HG02763 (cell line): ENCODE measurements around the gene CLDND2.

Experiments
- ATAC-seq: cut with Tn5 transposase; IDR thresholded peaks from one replicate; pipeline ENCODE4 v1.9.1; 2021; ENCODE audit warnings: mild to moderate bottlenecking, moderate library complexity; ENCODE audit not compliant: unreplicated experiment

CLDND2 gene

DNA sequence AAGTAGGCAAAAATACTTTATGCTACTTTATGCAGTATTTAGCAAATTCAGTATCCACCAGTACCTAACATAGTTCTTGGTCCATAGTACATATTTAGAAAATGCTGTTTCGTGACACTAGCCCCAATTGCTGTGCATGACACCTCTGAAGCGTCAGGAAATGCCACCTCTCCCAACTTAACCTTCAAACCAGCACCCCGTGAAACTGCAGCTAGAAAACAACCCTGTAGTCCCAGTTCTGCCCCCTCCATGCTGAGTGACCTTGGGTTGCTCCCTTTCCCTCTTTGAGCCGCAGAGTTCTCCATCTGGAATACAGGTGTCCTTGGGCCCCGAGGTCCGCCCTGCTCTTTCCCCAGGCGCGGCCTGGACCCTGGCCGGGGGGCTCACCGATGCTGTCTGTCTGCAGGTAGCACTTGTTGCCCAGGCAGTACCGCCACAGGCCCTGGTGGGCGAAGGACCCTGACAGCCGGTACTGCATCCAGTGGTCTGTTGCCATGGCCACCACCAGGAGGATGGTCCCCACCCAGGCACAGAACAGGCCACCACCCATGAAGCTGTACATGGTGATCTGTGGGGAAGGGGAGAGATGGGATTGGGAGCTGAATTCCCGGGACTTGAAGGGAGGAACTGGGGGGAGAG is 18.2 kb upstream of the CLDND2 start:
- no peak for ATAC-seq

DNA sequence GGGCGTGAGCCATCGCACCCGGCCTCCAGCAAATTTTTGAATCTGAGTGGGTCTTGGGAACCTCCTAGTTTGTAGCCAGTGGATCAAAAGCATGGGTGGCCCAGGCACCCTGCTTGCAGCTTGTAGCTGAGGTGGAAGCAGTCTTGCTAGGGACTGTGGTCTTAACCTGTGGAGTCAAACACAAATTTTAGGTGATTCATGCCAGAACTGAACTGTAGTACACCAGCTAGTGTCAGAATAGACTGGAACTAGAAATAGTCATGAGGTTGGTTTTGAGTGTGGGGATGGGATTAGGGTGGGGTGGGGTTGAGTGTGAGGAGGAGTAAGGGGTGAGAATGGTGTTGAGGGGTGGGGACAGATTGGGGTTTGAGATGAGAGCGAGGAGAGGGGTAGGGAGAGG is 13.2 kb upstream of the CLDND2 start:
- no peak for ATAC-seq

DNA sequence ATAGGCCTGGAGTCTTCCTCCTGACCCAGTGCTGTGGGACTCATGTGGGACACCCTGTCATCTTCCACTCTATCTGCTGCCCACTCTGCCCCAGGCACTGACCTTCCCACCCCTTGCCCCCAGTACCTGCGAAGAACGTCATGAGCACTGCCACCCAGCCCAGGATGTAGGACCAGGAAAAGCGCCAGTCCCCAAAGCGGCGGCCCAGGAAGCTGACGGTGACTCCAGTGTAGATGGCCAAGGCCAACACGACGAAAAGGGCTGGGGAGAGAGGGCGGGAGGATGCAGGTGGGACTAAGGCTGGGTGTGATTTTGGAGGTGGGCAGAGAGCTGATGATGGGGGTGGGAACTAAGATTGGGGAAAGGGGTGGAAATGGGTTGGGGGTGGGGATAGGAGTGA is 11.6 kb upstream of the CLDND2 start:
- no peak for ATAC-seq

DNA sequence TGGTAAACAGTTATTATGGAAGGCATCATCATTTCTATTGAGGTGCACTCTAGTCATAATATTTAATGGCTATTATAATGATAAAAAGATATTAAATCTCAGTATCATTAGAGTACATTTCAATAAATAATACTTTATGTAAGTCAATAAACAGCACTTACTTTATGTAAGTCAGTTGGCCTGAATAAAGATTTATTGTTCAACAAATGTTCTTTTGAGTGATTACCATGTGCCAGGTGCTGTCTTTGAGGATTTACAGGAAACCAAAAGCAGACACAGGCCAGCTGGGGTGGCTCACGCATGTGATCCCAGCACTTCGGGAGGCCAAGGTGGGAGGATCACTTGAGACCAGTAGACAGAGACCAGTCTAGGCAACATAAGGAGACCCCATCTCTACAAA is 8.6 kb upstream of the CLDND2 start:
- no peak for ATAC-seq

DNA sequence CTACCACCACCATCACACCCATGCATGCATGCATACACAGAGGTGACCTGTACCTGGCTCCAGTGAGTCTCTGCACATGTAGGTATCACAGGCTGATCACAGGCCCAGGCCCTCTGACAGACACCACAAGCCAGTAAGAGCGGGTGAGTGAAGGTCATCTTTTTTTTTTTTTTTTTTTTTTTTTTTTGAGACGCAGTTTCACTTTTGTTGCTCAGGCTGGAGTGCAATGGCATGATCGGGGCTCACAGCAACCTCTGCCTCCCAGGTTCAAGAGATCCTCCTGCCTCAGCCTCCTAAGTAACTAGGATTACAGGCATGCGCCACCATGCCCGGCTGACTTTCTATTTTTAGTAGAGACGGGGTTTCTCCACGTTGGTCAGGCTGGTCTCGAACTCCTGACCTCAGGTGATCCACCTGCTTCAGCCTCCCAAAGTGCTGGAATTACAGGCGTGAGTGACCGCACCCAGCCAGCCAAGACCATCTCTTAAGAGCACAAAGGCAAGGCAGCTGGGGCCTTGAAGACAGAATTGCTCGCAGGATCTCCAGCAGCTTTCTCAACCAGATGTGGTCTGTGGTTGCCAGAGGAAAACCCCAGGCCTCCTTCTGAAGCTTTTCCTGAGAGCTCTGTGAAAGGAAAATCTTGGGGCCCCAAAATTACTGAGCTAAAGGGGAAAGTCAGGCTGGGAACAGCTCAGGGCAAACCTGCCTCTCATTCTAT is 6.9 kb upstream of the CLDND2 start:
- ATAC-seq: no peak

DNA sequence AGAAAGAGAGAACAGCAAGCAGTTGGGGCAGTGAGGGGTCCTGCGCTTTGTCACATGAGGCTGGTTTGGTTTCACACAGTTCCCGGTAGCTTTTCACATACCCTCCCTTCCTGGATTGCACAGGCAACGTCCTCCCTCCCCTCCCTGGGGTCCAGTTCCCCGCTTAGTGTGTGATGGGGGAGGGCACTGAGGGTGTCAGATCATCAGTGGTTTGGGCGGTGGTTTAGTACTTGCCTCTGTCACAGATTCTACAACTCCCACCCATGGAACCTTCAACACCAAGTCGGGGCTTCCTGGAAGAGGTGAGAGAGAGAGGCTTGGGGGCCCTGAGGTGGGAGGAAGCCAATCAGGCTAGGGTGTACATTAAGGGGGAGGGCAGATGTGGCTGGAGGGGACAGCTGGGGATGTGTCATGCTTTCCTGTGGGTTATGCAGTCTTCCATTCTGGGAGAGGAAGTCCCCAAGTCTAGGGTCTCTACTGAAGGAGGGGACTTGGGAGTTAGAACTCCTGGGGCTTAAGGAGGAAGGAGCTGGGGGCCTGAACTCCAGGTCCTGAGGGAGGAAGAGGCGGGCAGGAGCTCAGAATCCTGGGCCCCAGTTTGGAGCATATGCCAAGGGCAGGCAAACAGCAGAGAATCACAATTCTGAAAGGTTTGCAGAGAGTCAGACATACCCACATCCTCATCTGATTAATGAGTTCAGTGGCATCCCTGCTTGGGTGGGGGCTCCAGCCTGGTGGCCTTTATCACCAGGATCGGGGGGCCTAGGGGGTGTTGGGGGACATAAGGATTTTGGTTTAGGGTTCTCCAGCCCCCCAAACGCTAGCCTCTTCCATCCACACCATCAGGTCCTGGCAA is 4.1 kb upstream of the CLDND2 start, which contains the start of gene NKG7:
Gene NKG7 (minus strand): TSS at position 6 of the 856 bp plus-strand sequence. CDS start 119 bp downstream, outside the sequence.
- ATAC-seq: no peak

DNA sequence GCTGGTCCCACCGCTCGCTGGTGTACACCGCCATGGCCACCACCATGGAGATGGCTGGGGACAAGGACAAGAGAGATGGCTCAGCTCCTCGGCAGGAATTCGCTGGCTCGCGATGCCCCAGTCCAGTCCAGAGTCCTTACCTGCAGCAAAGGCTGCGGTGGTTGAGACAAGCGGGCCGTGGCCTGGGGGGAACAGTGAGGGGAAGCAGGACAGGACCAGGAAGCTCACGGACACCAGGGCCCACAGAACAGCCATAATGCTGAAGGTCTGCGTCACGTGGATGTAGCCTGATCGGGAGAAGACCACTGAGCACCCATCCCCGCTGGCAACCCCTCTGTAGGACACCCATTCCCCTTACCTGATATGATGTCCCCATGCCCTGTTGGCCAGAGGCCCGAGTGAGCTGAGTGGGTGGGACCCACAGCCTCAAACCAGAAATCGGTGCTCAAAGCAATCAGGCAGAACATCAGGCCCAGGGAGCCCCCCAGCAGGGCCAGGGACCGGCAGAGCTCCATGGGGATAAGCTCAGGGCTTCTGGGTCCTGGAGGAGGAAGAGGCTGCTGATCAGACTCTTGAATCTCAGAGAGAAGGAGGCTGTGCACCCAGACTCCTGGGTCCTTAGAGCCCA is 3.3 kb upstream of the CLDND2 start:
- ATAC-seq: no peak

DNA sequence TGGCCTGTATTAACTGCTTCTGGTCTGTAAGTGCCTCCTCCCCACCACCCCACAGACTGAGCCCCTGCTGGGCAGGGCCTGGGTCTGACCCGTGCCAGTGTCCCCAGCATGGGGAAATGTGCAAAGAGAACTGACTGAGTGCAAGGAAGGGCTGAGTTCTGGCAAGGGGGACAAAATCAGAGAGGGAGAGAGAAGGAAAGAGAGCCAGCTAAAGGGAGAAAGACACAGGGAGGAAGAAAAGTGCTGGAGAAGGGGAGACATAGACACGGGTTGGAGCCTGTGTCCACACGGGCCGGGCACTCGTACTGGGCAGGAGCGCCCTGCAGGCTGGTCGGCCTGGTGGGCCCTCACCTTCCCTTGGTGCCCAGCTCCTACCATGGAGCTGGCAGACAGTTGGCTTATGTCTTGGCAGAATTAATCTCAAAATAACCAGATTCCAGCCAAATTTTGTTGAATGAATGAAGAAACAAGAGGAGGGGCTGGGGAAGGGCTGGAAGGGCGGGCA is 2.4 kb upstream of the CLDND2 start:
- no peak for ATAC-seq

DNA sequence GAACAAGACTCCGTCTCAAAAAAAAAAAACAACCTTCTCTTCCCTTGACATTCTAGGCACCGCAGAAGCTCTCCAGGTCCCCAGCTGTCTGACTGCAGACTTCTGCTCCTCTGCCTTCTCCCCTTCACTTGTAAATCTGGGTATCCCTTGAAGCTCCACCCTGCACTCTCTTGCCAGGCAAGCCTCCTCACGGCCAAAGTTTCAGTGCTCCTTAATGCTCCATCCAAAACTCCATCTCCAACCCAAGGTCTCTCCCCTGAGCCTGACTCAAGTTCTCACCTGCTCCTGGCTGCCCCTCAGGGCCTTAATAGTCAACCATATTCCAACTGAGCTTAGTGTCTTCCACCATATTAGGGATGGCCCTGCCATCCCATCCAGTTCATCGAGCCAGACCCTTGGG is 1.4 kb upstream of the CLDND2 start:
- ATAC-seq: no peak

DNA sequence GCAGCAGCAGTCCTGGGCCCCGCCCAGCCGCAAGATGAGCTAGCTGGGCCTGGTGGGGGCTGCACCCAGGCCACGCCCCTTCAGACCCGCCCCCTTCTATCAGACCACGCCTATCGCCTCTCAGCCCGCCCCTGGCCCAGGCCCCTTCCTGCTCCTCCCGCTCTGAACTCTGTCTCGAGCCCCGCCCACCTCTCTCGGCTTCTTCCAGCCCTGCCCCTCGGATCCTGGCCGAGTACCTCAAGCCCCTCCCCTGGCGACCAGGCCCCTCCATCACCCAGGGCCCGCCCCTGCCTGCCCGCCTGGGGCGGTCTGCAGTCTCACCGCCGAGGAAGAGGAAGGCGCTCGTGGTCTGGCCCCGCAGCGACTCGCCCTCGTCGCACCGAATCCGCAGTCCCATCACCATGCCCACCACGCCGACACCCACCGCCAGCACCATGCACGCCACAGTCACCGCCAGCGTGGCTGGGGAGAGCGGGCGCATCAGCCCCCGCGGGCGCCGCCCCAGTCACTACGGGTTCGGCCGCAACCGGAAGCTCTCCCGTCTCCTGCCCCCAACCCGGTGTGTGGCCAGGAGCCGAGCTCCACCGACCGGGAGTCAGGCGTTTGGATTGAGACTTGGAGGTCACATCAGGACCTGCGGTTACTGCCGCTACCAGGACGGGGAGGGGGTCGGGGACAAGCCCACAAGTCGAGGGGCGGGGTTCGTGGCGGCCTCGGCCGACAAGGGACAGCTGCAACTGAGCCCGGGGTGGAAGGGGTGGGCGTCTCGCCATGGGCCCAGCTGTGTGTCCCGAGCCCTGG is 1.0 kb downstream of the CLDND2 start:
- ATAC-seq: peak; percentile 70

DNA sequence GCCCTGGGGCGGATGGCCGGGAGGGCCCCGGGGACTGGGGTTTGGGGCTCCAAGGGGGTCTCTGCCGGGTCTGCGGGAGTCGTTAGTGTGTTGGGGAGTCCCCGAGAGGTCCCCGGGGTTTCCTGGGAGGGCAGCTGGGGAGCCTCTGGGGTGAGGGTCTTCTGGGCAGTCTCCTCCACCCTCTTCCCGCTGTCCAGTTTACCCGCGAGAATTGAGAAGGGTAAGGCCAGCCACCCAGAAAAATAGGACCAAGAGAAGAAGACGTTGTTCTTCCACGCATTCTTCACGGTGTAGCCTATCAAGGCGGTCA is 1.6 kb downstream of the CLDND2 start:
- ATAC-seq: peak; percentile 4

DNA sequence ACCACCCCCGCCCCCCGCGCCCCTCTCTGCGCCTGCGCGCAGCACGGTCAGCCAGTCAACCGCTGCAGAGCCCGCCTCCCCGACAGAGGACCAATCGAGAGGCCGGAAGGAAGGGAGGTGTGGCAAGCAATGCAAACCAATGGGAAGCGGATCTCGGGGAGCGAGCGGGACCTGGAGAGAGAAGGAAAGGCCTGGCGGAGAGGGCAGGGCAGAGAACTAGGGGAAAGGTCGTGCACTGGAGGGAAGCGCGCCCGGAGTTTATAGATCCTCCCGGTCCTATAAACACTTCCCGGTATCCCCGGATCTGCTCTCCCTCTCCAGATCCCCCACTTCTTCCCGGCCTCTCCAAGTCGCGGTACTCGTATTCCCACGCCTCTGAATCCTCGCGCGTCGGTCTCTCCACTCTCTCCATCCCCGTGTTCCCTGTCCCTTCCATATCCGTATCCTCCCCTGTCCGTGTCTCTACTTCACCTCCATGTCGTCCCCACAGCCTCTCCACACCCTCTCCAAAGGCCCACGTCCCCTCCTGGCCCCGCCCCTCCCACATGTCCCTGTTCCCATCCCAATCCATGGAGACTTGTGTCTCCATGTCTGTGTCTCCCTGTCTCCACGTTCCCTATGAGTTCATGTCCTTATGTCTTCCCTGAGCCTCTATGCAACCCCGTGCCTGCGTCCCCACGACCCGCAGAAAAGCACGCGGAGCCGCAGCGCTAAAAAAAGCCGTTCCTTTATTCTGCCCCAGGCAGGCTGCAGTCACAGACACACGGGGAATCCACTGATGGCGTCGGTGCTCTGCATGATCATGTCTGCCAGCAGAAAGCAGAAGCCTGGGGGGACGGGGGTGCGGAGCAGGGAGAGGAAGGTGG is 2.2 kb downstream of the CLDND2 start:
- ATAC-seq: peak; percentile 58

DNA sequence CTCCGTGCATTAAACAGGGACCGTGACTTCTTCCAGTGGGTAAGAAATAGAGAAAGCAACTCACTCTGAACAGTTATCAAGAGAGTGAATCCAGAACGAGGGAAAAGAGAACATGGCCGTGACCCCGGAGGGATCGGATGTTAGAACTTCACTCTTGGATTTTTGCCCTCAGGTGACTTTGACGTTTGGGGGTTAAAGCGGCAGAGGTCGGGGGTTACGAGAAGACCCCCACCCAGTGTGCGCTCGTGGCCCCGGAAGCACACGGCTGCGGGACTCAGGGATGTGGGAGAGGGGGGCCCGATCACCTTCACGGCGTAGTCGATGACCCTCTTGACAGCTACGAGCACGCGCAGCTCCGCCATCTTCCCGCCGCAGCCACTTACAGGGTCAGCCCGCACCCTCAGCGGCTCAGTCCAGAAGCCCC is 2.8 kb downstream of the CLDND2 start, which contains the start of gene ETFB:
Gene ETFB (minus strand): TSS at position 424 of the 424 bp plus-strand sequence. CDS start 62 bp downstream, at position 362.
- no peak for ATAC-seq

DNA sequence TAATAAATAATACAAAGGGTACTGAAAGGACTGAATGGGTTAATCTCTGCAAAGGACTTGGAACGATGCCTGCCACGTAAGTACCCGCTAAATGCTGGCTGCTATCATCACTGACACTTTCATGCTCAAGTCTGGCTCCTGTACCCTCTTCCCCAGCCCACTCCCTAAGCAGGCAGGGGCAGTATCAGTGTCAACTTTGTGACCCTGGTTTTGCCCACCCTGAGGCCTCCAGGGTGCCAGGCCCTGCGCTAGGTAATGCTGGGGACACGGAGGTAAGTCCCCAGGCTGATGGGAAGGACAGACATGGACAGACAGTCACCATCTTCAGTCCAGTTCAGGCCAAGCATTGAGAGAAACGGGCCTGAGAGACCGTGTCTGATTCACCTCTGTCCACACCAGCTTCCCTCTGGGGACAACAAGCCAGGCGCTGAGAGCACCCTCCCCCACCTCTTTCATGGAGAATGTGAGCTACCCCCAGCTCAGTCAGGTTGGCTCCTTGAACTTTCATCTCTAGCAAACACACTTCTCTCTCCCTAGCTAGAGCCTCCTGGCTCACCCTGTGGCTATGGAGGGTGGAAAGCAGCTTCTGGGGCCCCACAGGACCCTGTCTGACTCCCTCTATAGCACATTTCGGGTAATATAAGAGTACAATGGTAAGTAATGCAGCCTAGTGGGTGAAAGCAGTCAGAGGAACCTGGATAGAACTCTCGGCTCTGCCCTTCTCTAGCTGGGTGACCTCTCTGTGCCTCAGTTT is 3.4 kb downstream of the CLDND2 start:
- ATAC-seq: no peak

DNA sequence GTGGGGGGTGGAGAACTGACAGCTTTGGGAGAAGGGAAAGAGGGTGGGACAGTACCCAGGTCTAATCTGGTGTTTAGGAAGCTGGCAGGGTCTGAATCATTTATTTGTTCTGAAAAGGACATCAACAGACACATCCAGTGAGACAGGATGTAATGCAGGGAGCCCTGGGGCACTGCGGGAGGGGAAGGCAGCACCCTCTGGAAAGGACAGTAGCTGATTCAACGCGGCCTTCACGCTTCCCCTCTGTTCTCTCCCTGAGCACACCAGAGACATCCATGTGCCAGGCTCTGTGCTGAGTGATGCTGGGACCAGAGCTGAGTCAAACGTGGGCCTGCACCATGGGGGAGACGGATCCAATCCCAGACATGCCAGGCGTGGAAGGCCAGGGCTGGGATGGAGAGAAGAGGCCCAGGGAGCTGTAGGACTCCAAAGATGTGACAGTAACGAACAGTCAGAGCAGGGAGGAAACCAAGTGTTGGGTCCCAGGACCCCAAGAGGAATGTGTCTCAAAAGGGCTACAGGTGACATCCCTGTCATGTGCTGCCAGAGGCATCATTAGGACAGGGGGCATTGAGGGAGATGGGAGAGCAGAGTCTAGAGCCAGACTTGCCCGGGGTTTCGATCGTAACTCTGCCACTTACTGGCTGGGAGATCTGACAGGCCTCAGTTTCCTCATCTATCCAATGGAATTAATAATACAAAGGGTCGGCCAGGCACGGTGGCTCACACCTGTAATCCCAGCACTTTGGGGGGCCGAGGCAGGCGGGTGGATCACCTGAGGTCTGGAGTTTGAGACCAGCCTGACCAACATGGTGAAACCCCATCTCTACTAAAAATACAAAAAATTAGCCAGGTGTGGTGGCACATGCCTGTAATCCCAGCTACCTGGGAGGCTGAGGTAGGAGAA is 4.3 kb downstream of the CLDND2 start:
- ATAC-seq: no peak

DNA sequence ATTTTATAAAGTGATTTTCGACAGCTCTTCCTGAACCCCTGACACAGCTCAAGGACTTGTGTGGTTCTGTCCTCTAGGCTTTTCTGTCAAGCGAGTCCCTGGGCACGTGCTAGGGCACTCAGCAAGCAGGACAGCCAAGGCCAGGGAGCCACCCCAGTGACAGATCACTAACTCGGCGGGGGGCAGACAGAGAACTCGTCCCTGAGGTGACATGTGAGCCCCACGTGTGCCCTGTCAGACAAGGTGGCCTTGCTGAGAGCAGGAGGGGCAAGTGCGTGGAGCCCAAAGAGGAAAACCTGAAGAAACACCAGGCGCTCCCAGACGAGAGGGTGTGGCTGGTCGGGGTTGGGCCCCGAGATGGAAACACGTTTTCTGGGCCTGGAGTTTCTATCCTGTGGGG is 7.6 kb downstream of the CLDND2 start:
- ATAC-seq: no peak

DNA sequence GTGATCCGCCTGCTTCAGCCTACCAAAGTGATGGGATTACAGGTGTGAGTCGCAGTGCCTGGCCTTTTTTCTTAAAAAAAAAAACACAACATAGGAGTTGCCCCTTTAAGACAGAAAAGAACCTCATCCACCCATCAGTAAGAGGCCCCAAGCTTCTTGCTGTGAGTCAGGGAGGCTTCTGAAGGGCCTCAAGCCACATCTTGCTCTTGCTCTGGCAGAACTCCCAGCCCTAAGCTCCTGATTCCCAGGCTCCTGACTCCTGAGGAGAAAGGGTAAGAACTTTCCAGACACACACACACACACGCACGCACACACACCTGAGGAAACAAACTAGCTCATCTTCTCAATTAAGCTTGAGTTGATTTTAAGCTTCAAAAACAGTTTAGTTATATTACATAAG is 9.5 kb downstream of the CLDND2 start:
- no peak for ATAC-seq

DNA sequence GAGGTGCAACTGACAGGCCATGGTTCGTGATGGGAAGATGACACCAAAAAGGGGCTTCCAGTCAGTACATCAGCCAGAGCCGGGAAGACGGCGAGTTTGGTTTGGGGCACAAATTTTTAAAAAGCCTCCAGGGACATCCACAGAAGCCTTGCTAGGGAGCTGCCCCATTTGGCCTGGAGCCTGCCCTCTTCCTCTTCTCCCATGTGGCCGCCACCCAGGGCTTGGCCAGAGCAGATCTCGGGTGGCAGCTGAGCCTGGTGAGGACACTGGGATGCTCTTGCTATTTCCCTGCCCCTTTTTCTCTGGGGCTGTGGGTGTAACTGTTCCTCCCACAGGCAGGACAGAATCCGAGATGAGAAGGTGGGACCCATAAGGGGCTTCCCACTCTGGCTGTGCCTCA is 10.9 kb downstream of the CLDND2 start:
- ATAC-seq: no peak
